GM19328 (cell line): ENCODE results near the gene SORCS2.

ENCODE experiments used
- ATAC-seq: cut with Tn5 transposase; IDR thresholded peaks from one replicate; pipeline ENCODE4 v1.9.1; 2021; ENCODE audit warnings: mild to moderate bottlenecking, moderate library complexity; ENCODE audit not compliant: unreplicated experiment

Gene SORCS2

DNA sequence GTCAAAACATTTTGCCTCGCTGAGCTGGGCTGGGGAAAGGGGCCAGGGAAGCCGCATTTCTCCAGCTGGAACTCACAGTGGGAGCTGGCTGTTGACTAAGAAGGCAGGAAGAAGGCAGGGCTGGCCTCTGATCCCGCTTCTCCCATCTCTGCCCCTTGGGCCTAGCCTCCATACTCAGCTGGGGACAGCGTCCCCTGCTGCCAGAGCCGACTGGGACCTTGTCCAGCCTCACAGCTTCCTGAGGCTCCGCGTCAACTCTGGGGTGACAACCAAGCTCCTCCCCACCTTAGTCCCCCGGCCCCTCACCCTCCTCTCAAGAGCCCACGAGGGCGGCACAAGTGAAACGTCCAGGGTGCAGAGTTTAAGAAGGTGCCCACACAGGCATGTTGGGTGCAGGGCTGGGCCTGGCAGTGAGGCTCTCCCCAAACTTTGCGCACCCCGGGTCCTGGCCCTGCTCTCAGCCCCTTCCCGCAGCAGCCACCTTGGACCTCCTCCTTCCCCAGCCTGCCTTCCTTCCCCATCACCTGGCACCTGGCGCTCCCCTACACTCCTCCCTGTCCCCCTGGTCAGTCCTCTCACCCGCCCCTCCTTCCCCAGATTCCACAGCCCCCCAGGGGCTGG is 141.6 kb downstream of the SORCS2 start:
- no peak for ATAC-seq

DNA sequence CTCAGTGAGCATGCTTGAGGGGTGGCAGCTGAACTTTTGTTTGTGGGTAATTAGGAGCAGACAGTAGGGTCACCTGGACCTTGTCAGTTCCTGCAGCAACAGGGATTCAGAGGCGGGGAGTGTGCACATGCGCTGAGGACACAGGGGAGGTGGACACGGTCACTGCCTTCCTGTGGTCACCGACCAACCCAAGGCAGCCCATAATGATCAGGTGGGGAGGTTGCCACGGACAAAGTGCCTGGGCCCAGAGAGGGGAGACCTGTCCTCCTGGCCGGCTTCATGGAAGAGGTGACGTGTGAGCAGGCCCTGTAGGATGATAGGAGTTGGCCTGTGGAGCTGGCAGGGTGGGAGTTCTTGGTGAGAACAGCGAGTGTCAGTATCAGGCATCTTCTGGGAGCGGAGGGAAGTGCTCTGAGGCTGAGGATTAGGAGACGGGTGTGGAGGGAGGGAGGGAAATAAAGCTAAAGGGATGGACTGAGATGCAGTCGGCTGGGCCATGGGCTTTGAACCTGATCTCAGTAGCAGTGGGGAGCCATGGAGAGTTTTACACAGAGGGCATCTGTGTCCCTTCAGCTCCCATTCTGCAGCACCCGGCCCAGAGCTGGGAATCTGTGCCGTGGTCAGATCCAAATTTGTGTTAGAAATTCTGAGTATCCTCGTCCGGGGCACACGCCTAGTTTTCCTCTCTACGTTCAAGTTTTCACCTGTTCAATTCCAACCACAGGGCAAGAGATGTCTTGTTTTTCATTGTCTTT is 142.4 kb downstream of the SORCS2 start:
- ATAC-seq: no peak

DNA sequence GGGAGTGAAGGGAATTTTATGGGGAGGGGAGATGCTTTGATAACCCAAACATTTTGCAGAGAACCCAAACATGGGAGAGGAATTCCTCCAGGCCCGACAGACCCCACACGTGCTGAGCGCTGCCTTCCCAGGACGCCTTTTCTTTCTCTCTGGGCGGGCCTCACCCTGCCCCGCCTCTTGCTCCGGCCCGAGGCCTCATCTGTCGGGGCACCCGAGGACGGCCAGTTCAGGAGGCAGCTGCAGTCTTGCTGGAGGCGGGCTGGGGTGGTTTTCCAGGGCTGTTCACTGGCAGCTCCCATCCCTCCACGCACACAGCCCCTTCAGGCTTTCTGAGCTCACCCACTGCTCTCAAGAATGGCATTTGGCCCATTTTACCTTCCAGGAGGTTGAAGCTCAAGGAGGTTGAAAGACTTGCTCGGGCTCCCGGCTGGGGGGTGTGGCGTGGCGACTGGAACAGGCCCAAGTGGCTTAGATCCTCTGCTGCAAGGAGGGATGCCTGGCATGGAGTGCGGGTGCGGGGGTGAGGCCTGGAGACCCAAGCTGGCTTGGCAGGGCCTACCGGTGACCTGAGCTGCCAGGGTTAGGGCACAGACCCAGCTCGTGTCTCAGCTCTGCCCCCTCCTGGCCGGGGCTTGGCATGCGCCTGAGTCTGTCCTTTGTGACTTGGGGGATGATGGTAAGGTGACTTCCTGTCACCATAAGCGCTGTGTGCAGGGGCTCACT is 143.2 kb downstream of the SORCS2 start:
- no peak for ATAC-seq

DNA sequence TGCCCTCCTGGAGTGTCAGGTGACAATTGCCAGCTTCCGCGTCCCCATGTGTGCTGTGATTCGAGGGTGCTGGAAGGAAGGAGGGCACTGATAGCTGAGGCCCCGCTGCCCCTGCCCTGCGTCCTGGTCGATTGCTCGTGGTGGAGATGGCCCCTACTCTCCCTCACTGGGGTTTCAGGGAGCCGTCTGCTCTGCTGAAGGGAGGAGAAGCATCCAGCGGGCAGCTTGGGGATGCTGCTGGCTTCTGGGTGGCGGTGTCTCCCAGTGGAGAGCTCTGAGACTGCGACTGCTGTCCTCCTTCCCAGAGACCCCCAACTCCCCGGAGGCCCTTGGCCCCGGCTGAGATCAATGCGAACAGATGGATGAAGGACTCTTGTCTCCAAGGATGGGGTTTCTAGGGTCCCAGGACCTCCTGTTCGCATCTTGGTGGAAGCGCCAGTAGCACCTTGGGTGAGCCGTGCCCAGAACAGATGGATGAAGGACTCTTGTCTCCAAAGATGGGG is 143.8 kb downstream of the SORCS2 start:
- ATAC-seq: no peak

DNA sequence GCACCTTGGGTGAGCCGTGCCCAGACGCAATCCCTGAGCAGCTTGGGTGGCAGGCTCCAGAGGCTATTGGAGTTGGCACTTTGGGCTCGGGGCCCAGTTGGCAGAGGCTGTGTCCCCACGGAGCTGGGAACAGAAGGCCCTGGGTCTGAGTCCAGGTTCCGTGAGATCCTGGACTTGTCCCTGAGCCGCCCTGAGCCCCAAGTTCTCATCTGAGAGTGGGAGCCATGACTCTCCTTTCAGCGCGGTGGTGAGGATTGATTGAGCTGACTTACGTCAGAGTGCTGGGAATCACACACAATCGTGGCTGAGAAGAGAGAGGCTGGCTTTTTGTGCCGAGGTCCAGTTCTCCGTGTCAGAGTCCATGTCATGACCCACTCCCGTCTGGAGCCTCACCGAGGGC is 144.4 kb downstream of the SORCS2 start:
- no peak for ATAC-seq

DNA sequence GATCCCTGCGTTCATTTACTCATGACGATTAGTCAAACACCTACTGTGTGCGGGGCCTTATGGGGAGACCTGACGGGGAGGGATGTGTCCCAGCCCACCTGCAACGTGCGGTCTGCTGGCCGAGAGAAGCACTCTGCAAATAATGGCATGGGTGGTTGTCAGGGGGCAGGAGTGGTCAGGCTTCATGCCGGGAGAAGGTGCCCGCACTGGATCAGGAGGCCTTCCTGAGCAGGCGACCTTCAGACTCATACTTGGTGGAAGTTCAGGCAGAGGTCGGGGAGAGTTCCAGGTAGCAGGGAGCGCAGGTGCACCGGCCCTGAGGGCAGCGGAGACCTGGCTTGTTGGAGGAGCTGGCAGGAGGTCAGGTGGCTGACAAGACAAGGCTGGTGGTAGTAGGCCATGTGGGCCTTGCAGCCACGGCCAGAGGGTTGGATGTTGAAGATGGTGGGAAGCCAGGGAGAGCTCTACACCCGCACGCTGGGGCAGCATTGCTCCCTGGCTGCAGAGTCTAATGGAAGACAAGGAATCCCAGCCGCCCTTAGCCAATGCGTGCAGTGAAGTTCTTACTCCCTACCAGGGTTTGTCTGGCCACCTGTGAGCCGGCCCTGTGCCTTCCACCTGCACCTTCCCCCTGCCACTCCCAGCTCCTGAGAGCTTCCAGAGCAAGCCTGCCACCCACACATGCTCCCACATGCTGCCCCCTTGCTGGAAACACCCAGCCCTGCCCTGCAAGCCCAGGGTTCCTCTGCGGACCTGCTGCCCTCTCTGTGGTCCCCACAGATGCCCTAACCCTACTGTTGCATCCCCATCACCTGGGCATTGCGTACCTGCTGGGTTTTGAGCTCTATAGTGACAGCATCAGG is 145.1 kb downstream of the SORCS2 start:
- no peak for ATAC-seq

DNA sequence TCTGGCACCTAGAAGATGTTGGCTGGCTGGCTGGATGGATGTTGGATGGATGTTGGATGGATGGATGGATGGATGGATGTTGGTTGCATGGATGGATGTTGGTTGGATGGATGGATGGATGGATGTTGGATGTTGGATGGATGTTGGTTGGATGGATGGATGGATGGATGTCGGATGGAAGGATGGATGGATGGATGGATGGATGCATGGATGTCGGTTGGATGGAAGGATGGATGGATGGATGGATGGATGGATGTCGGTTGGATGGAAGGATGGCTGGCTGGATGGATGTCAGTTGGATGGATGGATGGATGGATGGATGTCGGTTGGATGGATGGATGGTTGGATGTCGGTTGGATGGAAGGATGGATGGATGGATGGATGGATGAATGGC is 145.7 kb downstream of the SORCS2 start:
- no peak for ATAC-seq

DNA sequence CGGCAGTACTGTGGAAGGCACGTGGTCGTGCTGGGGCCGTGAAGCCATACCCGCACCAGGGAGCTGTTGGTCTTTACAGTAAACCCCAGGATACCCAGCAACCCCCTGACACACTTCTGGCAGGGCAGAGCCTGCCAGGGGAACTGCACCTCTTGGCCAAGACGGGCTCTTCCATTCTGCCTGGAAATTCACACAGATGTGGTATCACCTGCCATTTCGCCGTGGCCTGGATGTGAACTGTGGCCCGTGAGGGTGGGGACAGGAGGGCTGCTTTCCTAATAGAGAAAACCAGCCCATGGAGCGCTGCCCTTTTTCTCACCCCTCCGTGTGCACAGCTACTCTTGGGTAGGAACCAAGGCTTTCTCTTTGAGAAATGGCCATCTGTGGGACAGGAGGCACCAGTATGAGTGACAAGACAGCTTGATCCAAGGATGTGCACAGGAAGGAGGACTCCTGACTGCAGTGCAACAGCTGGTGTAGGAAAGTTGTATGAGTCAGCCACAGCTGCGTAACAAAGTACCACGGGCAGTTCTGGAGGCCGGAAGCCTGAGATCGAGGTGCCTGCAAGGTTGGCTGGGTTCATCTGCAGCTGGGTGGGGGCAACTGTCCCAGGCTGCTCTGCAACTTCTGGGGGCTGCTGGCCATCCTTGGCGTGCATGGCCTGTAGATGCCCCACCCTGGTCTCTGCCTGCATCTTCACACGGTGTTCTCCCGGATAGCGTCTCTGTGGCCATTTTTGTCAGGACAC is 146.7 kb downstream of the SORCS2 start:
- ATAC-seq: no peak

DNA sequence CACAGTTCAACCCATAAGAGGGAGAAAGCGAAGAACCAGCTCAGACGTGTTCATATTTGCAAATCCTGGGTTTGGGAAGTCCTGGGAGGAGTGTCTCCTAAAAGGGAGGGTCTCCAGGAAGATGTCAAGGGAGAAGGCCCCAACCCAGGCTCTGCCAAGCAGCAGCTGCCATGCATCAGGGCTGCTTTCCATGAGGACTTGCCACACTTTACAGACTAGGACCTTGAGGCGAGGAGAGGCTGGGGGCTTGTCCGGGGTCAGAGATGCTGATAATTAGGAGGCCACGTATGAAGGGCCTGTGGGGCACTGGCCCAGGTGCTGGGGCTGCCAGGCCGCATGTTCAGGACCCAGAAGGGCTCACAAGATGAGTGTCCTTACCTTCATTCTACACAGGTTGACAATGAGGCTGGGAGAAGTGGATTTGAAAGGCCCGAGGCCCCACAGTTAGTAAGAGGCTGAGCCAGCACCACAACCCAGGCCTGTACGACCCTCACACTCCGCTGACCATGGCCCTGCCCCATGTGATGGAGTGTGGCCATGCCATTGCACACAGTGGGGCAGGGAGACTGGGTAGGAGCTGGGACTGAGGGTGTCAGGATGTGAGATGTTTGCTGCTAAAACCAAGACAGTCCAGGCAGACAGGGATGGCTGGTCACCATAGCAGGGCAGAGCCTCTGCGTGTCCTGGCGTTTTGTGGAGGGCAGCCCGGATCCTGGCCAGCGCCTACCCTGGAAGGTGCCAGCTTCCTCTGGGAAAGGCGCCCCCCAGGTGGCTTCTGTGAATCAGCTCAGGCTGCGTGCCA is 147.6 kb downstream of the SORCS2 start:
- no peak for ATAC-seq

DNA sequence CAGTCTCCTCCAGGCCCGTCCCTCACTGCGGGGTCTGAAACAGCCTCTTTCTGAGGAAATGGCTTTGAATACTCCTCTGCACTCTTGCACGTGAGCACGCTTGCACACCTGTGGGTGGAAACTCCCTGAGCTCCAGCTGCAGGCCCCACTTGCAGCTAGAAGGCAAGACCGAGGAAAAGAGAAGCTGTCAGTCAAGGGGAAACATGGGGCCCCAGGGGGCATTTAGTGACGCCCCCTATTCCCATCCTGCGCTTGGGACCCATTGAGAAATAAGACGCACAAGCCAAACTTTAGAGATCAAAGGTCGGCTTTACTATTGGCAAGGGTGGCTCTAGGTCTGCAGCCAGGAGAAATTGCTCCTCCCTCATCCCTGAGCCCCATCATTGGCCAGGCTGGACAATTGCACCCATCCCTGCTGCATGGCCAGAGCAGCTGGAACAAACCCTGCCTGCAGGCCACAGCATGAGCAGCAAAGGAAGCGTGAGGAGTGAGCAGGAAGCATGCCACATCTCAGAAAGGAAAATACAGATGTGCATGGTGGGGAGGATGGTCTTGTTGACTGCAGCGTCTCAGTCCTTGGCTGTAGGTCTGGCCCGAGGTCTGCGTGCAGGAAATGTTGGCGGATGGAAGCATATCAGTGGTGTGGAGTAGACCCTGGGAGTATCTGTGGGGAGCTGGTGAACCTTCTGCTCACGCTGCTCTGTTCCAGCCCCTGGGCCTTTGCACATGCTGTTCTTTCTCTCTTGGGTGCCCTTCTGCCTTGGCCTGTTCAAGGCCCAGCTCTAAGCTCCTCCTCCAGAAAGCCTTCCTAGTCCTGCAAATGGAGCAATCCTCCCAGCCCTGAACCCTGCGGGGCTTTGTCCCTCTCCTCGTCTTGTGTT is 148.5 kb downstream of the SORCS2 start:
- ATAC-seq: no peak

DNA sequence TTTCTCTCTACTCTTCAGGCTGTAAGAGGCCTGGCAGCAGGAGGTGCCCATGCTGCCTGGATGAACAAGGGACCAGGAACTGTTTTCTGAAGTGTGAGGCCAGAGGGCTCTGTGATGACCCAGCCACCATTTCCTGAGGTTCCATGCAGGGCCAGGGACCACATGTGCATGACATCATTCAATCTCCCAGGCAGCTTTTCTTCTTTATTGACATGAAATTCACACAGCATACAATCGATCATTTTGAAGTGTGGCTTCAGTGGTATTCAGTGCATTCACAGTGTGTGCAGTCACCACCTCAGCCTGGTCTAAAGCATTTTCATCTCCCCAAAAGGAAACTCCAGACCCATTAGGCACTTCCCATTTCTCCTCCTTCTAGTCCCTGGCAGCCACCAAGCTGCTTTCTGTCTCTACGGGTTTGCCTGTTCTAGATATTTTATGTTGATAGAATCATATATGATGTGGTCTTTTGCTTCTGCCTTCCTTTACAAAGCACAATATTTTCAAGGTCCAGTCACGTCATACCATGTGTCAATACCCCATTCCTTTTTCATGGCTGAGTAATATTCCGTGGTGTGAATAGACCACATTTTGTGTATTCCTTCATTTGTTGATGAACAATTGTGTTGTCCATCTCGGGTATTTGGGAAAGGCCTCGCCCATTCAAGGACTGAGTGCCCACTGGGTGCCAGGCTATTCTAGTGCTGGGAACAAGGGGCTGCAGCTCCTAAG is 149.3 kb downstream of the SORCS2 start:
- ATAC-seq: no peak

DNA sequence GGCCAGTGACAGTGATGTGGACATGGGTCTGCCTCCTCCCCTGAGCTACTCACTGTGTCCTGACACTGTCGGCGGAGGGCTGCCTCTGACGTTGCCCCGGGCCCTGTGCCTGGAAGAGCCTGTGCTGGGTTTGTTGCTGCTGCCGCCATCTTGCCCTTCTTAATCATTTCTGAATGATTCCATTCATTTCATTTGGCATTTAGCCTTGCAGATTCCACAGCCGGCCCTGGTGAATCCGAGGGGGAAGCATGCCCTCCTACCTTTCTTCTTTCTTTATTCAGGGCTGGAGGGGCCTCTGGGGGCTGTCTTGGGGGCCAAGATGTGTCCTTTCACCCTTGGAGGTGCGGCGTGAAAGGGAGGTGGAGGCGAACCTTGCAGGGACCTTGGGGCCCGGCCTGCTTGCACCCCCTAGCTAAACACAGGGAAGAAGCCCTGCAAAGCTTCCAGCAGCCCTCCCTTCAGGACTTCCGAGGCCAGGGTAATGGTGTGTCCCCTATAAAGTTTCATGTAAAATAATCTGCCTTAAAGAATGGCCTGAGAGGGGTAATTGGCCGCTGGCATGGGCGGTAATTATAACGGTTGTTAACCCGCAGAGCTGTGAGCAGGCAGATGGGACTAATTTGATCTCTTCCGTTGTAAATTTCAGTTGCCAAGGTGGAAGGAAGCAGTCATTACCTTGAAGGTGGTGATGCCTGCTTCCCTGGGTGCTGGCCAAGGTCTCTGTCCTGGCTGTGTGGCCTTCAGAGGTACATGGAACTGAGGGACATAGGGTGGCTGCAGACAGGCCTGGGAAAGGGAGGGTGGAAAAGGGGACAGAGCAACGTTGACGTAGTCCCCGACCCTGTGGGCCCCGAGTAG is 150.1 kb downstream of the SORCS2 start:
- no peak for ATAC-seq

DNA sequence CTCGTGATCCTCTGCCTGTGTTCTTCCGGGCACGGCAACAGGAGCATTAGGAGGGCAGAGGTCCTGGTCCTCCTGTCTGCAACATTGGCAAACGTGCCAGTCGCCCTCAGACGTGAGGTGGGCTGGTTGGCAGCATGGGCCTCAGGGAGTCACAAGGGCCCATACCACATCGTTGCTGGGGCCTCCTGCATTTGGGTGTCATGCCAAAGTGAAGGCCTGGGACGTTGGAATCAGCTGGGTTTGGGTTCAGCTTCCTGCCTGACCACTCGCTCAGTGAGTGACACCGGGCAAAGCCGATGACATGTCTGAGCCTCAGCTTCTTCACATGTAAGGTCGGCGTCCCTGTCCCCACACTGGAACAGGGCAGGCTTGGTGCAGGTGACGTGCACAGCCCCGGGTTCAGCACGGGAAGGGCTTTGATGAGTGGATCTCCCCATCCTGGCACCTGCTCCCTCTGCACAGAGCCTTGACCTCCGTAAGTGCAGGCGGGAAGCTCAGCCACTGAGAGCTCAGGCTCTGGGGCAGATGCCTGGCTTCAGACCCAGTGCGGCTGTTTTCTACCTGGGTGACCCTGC is 150.8 kb downstream of the SORCS2 start:
- no peak for ATAC-seq

DNA sequence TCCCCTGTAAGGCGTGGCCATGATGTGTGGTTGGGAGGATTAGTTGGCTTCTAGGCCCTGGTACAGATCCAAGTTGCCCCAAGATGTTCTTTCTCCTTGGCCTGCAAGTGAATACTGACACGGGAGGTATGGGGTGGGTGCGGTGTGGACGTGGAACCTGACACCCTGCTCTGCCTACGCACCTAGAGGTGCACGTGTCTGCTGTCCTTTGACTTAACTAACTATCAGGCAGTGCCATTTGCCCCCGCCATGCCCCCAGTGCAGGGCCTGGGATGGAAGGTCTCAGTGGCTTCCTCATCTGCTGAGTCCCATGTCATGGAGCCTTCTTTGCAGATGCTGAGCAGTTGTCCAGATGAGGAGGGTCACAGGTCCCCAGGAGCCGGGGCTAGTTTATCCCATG is 151.6 kb downstream of the SORCS2 start:
- no peak for ATAC-seq

DNA sequence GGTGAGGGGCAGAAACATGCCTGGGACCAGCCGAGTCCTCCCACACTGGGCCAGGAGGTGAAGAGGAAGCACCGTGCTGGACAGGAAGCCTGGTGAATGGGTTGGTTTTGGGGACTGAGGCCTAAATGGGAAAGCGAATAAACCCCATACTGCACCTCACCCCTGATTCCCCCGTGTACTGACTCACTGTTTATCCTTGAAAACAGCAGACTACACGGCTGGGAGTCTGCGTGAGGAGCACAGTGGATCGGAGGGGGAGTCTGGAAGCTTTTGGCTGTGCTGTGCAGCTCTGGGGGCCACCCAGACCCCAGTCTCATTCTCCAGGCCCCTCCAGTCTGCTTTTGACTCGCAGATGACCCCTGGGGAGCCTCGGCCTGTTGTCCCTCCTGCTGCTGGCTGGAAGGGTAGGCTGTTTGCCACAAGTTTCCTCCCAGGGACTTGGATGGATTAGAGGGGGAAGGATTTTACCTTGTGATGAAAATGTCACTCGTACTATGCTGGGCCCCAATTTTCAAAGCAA is 152.4 kb downstream of the SORCS2 start:
- ATAC-seq: no peak

DNA sequence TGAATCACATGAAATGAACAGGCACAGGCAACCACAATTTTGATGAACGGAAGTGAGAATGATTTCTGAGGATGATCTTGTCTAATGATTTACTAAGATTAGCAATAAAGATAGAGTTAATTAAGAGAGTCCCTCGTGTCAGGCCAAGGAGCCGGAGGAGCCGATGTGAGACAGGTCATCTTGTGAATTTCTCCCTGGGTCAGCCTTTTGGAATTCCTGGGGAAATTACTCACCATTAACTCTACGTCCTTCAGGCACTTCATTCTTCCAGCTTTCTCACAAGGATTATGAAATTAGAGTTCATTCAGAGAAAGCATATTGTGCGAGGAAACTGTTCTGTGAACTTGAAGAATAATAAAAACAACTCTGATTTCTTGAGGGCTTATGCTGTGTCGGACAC is 155.6 kb downstream of the SORCS2 start:
- ATAC-seq: no peak
